ENCODE data around the gene HHIPL1. TPM values are rescaled to one million over a fixed set of nuclear protein-coding genes. Genes with fewer than 3 reads are reported as not detected.

The HHIPL1 gene
- total RNA-seq, 1 experiment from 2014 or later: 2.1 TPM

DNA sequence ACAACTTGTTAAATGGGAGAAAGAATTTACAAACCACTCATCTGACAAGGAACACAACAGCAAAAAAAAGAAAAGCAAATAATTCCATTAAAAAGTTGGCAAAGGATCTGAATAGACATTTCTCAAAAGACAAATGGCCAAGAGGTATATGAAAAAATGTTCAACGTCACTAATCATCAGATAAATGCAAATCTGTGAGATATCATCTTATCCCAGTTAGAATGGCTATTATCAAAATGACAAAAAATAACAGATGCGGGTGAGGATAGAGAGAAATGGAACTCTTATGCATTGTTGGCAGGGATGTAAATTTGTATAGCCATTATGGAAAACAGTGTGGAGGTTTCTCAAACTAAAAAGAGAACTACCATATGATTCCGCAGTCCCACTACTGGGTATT lies 69.0 kb downstream of the HHIPL1 start:
- ChIA-PET CTCF (no interaction called here), POLR2A (no interaction called here)
- no TSS peak for BruUV-seq (replicated peaks)
- H3K4me3 ChIP-seq (ENCODE audit: low read depth in 2 of 2, low read length in 2 of 2): no peak overlapping the region
- DNase-seq (ENCODE audit: low read depth, low spot score) (no peak), ATAC-seq (no peak)
- no peaks in the 10 kb centered on the region for H3K9me3 ChIP-seq (ENCODE audit: control insufficient read depth, insufficient read depth, low read depth, low read length)
- in situ Hi-C loops (cut with HindIII; ENCODE audit: low pct_unique_long_range_greater_than_20kb, low sequenced_read_pairs): no loop called here
- no peak for TF ChIP-seq POLR2AphosphoS5 (IDR thresholded peaks at IDR 0.05; ENCODE audit: low read depth, low read length)
- TF ChIP-seq SIN3A (IDR thresholded peaks at IDR 0.05; ENCODE audit: borderline replicate concordance, insufficient read depth, low read depth, low read length): no peak
- TF ChIP-seq, protein P1, sequence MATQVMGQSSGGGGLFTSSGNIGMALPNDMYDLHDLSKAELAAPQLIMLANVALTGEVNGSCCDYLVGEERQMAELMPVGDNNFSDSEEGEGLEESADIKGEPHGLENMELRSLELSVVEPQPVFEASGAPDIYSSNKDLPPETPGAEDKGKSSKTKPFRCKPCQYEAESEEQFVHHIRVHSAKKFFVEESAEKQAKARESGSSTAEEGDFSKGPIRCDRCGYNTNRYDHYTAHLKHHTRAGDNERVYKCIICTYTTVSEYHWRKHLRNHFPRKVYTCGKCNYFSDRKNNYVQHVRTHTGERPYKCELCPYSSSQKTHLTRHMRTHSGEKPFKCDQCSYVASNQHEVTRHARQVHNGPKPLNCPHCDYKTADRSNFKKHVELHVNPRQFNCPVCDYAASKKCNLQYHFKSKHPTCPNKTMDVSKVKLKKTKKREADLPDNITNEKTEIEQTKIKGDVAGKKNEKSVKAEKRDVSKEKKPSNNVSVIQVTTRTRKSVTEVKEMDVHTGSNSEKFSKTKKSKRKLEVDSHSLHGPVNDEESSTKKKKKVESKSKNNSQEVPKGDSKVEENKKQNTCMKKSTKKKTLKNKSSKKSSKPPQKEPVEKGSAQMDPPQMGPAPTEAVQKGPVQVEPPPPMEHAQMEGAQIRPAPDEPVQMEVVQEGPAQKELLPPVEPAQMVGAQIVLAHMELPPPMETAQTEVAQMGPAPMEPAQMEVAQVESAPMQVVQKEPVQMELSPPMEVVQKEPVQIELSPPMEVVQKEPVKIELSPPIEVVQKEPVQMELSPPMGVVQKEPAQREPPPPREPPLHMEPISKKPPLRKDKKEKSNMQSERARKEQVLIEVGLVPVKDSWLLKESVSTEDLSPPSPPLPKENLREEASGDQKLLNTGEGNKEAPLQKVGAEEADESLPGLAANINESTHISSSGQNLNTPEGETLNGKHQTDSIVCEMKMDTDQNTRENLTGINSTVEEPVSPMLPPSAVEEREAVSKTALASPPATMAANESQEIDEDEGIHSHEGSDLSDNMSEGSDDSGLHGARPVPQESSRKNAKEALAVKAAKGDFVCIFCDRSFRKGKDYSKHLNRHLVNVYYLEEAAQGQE (IDR thresholded peaks at IDR 0.05; ENCODE audit: insufficient read depth in 1 of 2, low read depth in 2 of 2, low read length in 1 of 2): no peak
- TF ChIP-seq, protein P2, sequence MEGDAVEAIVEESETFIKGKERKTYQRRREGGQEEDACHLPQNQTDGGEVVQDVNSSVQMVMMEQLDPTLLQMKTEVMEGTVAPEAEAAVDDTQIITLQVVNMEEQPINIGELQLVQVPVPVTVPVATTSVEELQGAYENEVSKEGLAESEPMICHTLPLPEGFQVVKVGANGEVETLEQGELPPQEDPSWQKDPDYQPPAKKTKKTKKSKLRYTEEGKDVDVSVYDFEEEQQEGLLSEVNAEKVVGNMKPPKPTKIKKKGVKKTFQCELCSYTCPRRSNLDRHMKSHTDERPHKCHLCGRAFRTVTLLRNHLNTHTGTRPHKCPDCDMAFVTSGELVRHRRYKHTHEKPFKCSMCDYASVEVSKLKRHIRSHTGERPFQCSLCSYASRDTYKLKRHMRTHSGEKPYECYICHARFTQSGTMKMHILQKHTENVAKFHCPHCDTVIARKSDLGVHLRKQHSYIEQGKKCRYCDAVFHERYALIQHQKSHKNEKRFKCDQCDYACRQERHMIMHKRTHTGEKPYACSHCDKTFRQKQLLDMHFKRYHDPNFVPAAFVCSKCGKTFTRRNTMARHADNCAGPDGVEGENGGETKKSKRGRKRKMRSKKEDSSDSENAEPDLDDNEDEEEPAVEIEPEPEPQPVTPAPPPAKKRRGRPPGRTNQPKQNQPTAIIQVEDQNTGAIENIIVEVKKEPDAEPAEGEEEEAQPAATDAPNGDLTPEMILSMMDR (IDR thresholded peaks at IDR 0.05): no peak
- no peak for TF ChIP-seq TCF7L2 (IDR thresholded peaks at IDR 0.05; ENCODE audit: low read depth, low read length)
- H3K27ac ChIP-seq (ENCODE audit: low read length): no peak overlapping the region
- H3K4me1 ChIP-seq (ENCODE audit: control insufficient read depth, insufficient read depth, low read length): no peaks in the 10 kb centered on the region
- no peaks in the 10 kb centered on the region for H3K27me3 ChIP-seq (ENCODE audit: control insufficient read depth, insufficient read depth, low read length)
- H3K36me3 ChIP-seq (ENCODE audit: control insufficient read depth, insufficient read depth, low read length): no peaks in the 10 kb centered on the region
- intact Hi-C loops (cut with micrococcal nuclease; ENCODE audit: unreplicated experiment): no loop called here

DNA sequence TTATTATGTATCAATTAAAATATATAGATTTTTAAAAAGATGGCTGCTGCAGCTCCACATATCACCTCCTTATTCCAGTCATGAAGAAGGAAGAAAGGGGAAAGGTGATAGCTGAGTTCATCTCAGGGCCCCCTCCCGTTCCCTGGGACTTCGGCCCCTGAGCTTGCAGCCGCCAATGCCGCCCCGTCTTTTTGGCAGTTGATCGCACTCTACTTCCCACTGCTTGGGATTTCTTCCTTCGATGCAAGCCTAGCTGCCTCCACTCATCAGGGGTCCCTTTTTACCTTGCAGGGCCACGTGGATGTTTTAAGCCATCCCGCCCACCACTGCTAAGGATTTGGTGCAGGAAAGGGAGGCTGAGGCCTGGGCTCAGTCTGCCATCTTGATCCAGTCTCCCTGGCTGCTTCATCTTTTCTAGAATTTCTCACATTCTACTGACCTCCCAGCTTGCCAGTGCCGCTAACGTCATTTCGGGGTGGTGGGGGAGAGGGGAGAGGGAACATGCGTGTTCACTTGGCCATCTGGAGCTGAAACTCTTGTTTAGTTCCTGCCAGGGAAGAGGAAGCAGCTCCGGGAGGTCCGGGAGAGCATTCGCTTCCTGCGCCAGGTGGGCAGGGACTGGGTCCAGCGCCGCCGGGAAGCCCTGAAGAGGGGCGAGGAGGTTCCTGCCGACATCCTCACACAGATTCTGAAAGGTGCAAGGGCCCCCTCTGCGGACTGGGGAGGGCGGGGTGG lies 70.5 kb downstream of the HHIPL1 start:
- no peaks in the 10 kb centered on the region for H3K36me3 ChIP-seq (ENCODE audit: control insufficient read depth, insufficient read depth, low read length)
- no TSS peak for BruUV-seq (replicated peaks)
- H3K27ac ChIP-seq (ENCODE audit: low read length): no peak overlapping the region
- H3K27me3 ChIP-seq (ENCODE audit: control insufficient read depth, insufficient read depth, low read length): no peaks in the 10 kb centered on the region
- no peaks in the 10 kb centered on the region for H3K4me1 ChIP-seq (ENCODE audit: control insufficient read depth, insufficient read depth, low read length)
- no peaks in the 10 kb centered on the region for H3K9me3 ChIP-seq (ENCODE audit: control insufficient read depth, insufficient read depth, low read depth, low read length)
- ChIA-PET CTCF (interaction anchor here (0.8 kb wide), 1 partner anchor 27 kb away, joined by 3 read pairs; no protein-coding TSS in a partner anchor), POLR2A (no interaction called here)
- intact Hi-C loops (cut with micrococcal nuclease; ENCODE audit: unreplicated experiment): no loop called here
- H3K4me3 ChIP-seq (ENCODE audit: low read depth in 2 of 2, low read length in 2 of 2): no peak overlapping the region
- DNase-seq (ENCODE audit: low read depth, low spot score): no peak
- TF ChIP-seq POLR2AphosphoS5 (IDR thresholded peaks at IDR 0.05; ENCODE audit: low read depth, low read length): no peak
- TF ChIP-seq, protein P1 (IDR thresholded peaks at IDR 0.05; ENCODE audit: insufficient read depth in 1 of 2, low read depth in 2 of 2, low read length in 1 of 2): no peak
- TF ChIP-seq TCF7L2 (IDR thresholded peaks at IDR 0.05; ENCODE audit: low read depth, low read length): no peak
- TF ChIP-seq, protein P2 (IDR thresholded peaks at IDR 0.05): no peak
- no peak for TF ChIP-seq SIN3A (IDR thresholded peaks at IDR 0.05; ENCODE audit: borderline replicate concordance, insufficient read depth, low read depth, low read length)
- in situ Hi-C loops (cut with HindIII; ENCODE audit: low pct_unique_long_range_greater_than_20kb, low sequenced_read_pairs): no loop called here
- ATAC-seq: no peak
